Measurements from ENCODE around the gene PHKG2. TPM values are rescaled to one million over a fixed set of nuclear protein-coding genes. Genes with fewer than 3 reads are reported as not detected.

Gene PHKG2
- polyA plus RNA-seq, 4 donors, result 31.2 to 46.5 (median 35.7) TPM

DNA sequence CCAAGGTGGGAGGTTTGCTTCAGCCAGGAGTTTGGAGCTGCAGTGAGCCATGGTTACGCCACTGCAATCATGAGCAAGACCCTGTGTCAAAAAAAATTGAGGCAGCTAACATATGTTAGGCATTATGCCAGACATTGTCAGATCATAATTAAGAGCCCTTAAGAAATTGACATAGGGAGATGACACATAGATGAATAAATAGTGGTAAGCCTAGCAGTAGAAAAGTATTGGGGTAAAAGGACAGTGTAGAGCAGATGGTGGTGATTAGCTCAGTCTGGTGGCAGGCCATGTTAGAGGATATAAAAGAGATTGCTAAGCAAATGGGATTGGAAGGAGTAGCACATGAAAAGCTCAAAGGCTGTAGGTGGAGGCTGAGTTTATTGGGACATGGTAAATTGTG, 26.6 kb upstream of the PHKG2 start:
- Histone ChIP-seq H3K9me3 (ENCODE audit: control insufficient read depth in 2 of 2, insufficient read depth in 1 of 2, low read depth in 1 of 2, low read length in 1 of 2) (no peaks in the 10 kb centered on the region), H3K27ac (ENCODE audit: low read depth in 1 of 3, low read length in 2 of 3) (no peak overlapping the region), H3K4me3 (ENCODE audit: low read depth in 1 of 3, low read length in 3 of 3) (no peak overlapping the region), H3K36me3 (ENCODE audit: control insufficient read depth in 3 of 3, insufficient read depth in 2 of 3, low read depth in 1 of 3, low read length in 3 of 3) (peaks cover 48 to 84% (median 62%) of the 10 kb centered on the region in 3 donors), H3K4me1 (ENCODE audit: control insufficient read depth in 3 of 3, insufficient read depth in 2 of 3, low read depth in 1 of 3, low read length in 2 of 3) (peaks cover 0 to 8% (median 0%) of the 10 kb centered on the region in 3 donors), H3K27me3 (ENCODE audit: control insufficient read depth in 3 of 3, insufficient read depth in 3 of 3, low read length in 3 of 3) (no peaks in the 10 kb centered on the region)
- FAIRE-seq (no peak), DNase-seq (no peak)
- WGBS, 3 donors, result 92 to 95% (median 95%) methylated on average over 1 of the region's 1 CpG

DNA sequence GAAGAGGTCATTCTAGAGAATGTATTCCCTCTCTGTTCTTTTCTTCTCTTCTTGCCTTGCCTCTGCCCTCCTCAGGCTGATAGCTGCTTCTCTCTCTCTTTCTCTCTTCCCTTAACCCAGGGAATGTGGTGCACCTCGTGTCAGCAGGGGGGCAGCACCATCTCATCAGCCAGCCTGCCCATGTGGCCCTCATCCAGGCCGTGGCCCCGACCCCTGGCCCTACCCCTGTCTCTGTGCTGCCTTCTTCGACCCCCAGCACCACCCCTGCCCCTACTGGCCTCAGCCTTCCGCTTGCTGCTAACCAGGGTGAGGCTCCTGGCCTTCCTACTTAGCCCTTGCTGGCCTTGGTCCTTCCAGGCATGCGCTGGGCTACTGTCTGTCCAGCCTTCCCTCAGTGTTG, 25.8 kb upstream of the PHKG2 start:
- FAIRE-seq (no peak), DNase-seq (no peak)
- no peak overlapping the region for H3K27ac ChIP-seq (ENCODE audit: low read depth in 1 of 3, low read length in 2 of 3)

DNA sequence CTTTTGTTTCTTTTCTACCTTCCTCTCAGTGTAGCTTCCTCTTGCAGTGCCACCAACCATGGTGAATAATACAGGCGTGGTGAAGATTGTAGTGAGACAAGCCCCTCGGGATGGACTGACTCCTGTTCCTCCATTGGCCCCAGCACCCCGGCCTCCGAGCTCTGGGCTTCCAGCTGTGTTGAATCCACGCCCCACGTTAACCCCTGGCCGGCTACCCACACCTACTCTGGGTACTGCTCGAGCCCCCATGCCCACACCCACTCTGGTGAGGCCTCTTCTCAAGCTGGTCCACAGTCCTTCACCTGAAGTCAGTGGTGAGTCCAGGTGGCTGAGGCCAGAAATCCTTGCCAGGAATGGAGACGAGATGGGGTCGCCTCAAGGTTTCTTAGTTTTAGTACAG, 25.3 kb upstream of the PHKG2 start:
- no peaks in the 10 kb centered on the region for H3K9me3 ChIP-seq (ENCODE audit: control insufficient read depth in 2 of 2, insufficient read depth in 1 of 2, low read depth in 1 of 2, low read length in 1 of 2)
- peaks cover 43 to 88% (median 57%) of the 10 kb centered on the region in 3 donors for H3K36me3 ChIP-seq (ENCODE audit: control insufficient read depth in 3 of 3, insufficient read depth in 2 of 3, low read depth in 1 of 3, low read length in 3 of 3)
- FAIRE-seq (no peak), DNase-seq (no peak)
- 88 to 95% (median 91%) methylated on average over 10 of the region's 10 CpGs for WGBS, 3 donors
- H3K27ac ChIP-seq (ENCODE audit: low read depth in 1 of 3, low read length in 2 of 3), result no peak overlapping the region
- peaks cover 0 to 8% (median 0%) of the 10 kb centered on the region in 3 donors for H3K4me1 ChIP-seq (ENCODE audit: control insufficient read depth in 3 of 3, insufficient read depth in 2 of 3, low read depth in 1 of 3, low read length in 2 of 3)
- H3K4me3 ChIP-seq (ENCODE audit: low read depth in 1 of 3, low read length in 3 of 3), result no peak overlapping the region
- H3K27me3 ChIP-seq (ENCODE audit: control insufficient read depth in 3 of 3, insufficient read depth in 3 of 3, low read length in 3 of 3), result no peaks in the 10 kb centered on the region

More for the DNA sequence above, 25.8 kb upstream of the PHKG2 start:
- H3K27me3 ChIP-seq (ENCODE audit: control insufficient read depth in 3 of 3, insufficient read depth in 3 of 3, low read length in 3 of 3), result no peaks in the 10 kb centered on the region
- peaks cover 0 to 8% (median 0%) of the 10 kb centered on the region in 3 donors for H3K4me1 ChIP-seq (ENCODE audit: control insufficient read depth in 3 of 3, insufficient read depth in 2 of 3, low read depth in 1 of 3, low read length in 2 of 3)
- no peak overlapping the region for H3K4me3 ChIP-seq (ENCODE audit: low read depth in 1 of 3, low read length in 3 of 3)
- no peaks in the 10 kb centered on the region for H3K9me3 ChIP-seq (ENCODE audit: control insufficient read depth in 2 of 2, insufficient read depth in 1 of 2, low read depth in 1 of 2, low read length in 1 of 2)
- WGBS, 3 donors, result 57 to 74% (median 63%) methylated on average over 6 of the region's 6 CpGs
- H3K36me3 ChIP-seq (ENCODE audit: control insufficient read depth in 3 of 3, insufficient read depth in 2 of 3, low read depth in 1 of 3, low read length in 3 of 3), result peaks cover 46 to 89% (median 57%) of the 10 kb centered on the region in 3 donors

DNA sequence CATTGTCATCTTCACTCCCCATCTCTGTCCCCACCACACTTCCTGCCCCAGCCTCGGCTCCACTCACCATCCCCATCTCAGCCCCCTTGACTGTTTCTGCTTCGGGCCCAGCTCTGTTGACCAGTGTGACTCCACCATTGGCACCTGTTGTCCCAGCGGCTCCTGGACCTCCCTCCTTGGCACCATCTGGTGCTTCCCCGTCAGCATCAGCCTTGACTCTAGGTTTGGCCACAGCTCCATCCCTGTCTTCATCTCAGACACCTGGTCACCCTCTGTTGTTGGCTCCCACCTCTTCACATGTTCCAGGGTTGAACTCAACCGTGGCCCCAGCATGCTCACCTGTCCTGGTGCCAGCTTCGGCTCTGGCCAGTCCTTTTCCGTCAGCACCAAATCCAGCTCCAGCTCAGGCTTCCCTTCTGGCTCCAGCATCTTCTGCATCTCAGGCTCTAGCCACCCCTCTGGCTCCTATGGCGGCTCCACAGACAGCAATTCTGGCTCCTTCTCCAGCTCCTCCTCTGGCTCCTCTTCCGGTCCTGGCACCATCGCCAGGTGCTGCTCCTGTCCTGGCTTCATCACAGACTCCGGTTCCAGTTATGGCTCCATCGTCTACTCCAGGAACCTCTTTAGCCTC, 24.4 kb upstream of the PHKG2 start:
- H3K27ac ChIP-seq (ENCODE audit: low read depth in 1 of 3, low read length in 2 of 3), result no peak overlapping the region
- H3K4me1 ChIP-seq (ENCODE audit: control insufficient read depth in 3 of 3, insufficient read depth in 2 of 3, low read depth in 1 of 3, low read length in 2 of 3), result peaks cover 0 to 11% (median 0%) of the 10 kb centered on the region in 3 donors
- H3K4me3 ChIP-seq (ENCODE audit: low read depth in 1 of 3, low read length in 3 of 3), result no peak overlapping the region
- no peaks in the 10 kb centered on the region for H3K27me3 ChIP-seq (ENCODE audit: control insufficient read depth in 3 of 3, insufficient read depth in 3 of 3, low read length in 3 of 3)
- no peaks in the 10 kb centered on the region for H3K9me3 ChIP-seq (ENCODE audit: control insufficient read depth in 2 of 2, insufficient read depth in 1 of 2, low read depth in 1 of 2, low read length in 1 of 2)
- no peak for FAIRE-seq
- peaks cover 42 to 83% (median 55%) of the 10 kb centered on the region in 3 donors for H3K36me3 ChIP-seq (ENCODE audit: control insufficient read depth in 3 of 3, insufficient read depth in 2 of 3, low read depth in 1 of 3, low read length in 3 of 3)
- 90 to 95% (median 93%) methylated on average over 12 of the region's 12 CpGs for WGBS, 3 donors
- no peak for DNase-seq

DNA sequence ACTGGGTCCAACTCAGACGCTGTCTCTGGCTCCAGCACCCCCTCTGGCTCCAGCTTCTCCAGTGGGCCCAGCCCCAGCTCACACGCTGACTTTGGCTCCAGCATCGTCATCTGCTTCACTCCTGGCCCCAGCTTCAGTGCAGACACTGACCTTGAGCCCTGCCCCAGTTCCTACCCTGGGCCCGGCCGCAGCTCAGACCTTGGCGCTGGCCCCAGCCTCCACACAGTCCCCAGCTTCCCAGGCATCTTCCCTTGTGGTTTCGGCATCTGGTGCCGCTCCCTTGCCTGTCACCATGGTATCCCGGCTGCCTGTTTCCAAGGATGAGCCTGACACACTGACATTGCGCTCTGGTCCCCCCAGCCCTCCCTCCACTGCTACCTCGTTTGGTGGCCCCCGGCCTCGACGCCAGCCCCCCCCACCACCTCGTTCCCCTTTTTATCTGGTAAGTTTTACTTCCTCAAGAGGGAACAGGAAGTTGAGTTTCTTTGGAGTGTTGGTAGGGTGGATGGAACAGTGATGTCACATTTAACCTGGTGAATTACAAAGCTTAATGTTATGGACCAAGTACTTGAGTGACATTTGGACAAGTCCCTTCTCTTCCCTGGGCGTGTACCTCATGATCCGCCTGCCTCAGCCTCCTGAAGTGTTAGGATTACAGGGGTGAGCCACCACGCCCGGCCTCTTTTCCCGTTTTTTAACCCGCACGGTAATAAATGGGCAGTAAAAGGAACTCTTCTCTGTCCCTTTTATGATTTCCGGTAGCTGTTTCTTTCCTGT, 23.4 kb upstream of the PHKG2 start:
- FAIRE-seq (no peak), DNase-seq (peak in 1 of 2 donors; percentile 51)
- 36 to 68% (median 50%) methylated on average over 23 of the region's 23 CpGs for WGBS, 3 donors
- Histone ChIP-seq H3K4me3 (ENCODE audit: low read depth in 1 of 3, low read length in 3 of 3) (no peak overlapping the region), H3K27ac (ENCODE audit: low read depth in 1 of 3, low read length in 2 of 3) (peak overlapping the region in 1 of 3 donors; percentile 81), H3K4me1 (ENCODE audit: control insufficient read depth in 3 of 3, insufficient read depth in 2 of 3, low read depth in 1 of 3, low read length in 2 of 3) (peaks cover 0 to 17% (median 0%) of the 10 kb centered on the region in 3 donors), H3K9me3 (ENCODE audit: control insufficient read depth in 2 of 2, insufficient read depth in 1 of 2, low read depth in 1 of 2, low read length in 1 of 2) (no peaks in the 10 kb centered on the region), H3K36me3 (ENCODE audit: control insufficient read depth in 3 of 3, insufficient read depth in 2 of 3, low read depth in 1 of 3, low read length in 3 of 3) (peaks cover 38 to 84% (median 55%) of the 10 kb centered on the region in 3 donors), H3K27me3 (ENCODE audit: control insufficient read depth in 3 of 3, insufficient read depth in 3 of 3, low read length in 3 of 3) (no peaks in the 10 kb centered on the region)

DNA sequence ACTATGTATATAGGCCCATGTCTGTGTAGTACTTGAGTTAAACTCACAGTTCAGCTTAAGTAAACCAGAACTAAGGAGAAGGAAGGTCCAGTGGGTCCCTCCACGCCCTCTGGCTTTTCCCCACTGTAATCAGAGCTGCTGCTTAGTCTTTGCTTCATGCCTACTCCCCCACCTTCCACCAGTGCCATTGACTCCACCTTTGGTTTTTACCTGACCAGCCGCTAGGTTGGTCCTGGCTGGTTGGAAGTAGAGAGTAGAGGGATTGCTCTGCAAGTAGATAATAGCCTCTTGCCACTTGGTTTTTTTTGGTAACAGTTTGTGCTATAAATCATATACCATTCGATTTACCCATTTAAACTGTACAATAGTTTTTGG, 22.8 kb upstream of the PHKG2 start:
- FAIRE-seq, result no peak

DNA sequence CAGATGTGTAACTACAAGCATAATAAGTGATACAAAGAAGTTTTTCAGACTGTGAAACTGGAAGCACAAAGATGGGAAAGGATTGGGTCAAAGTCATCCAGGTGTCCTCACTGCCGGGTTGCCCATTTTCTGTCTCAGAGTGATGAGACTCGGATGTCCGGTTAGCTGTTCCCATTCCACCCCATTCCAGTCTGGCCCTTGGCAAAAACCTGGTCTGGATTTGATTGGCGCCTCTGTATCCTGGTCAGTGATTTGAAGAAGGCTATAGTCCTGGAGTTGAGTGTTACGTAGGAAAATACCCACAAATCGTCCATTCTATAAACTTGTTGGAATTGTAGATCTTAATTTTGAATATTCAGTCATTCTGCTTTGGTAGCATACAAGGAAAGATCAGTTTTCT, 19.9 kb upstream of the PHKG2 start:
- H3K4me1 ChIP-seq (ENCODE audit: control insufficient read depth in 3 of 3, insufficient read depth in 2 of 3, low read depth in 1 of 3, low read length in 2 of 3), result peaks cover 0 to 19% (median 0%) of the 10 kb centered on the region in 3 donors
- DNase-seq (no peak), FAIRE-seq (no peak)
- peaks cover 17 to 74% (median 34%) of the 10 kb centered on the region in 3 donors for H3K36me3 ChIP-seq (ENCODE audit: control insufficient read depth in 3 of 3, insufficient read depth in 2 of 3, low read depth in 1 of 3, low read length in 3 of 3)
- WGBS, 3 donors, result 84 to 91% (median 90%) methylated on average over 6 of the region's 6 CpGs
- H3K27me3 ChIP-seq (ENCODE audit: control insufficient read depth in 3 of 3, insufficient read depth in 3 of 3, low read length in 3 of 3), result no peaks in the 10 kb centered on the region
- no peak overlapping the region for H3K27ac ChIP-seq (ENCODE audit: low read depth in 1 of 3, low read length in 2 of 3)
- H3K4me3 ChIP-seq (ENCODE audit: low read depth in 1 of 3, low read length in 3 of 3), result no peak overlapping the region
- H3K9me3 ChIP-seq (ENCODE audit: control insufficient read depth in 2 of 2, insufficient read depth in 1 of 2, low read depth in 1 of 2, low read length in 1 of 2), result no peaks in the 10 kb centered on the region

More for the DNA sequence above, 22.8 kb upstream of the PHKG2 start:
- Histone ChIP-seq H3K4me3 (ENCODE audit: low read depth in 1 of 3, low read length in 3 of 3) (no peak overlapping the region), H3K36me3 (ENCODE audit: control insufficient read depth in 3 of 3, insufficient read depth in 2 of 3, low read depth in 1 of 3, low read length in 3 of 3) (peaks cover 33 to 81% (median 52%) of the 10 kb centered on the region in 3 donors), H3K27me3 (ENCODE audit: control insufficient read depth in 3 of 3, insufficient read depth in 3 of 3, low read length in 3 of 3) (no peaks in the 10 kb centered on the region), H3K27ac (ENCODE audit: low read depth in 1 of 3, low read length in 2 of 3) (peak overlapping the region in 2 of 3 donors; percentile 4 to 81), H3K9me3 (ENCODE audit: control insufficient read depth in 2 of 2, insufficient read depth in 1 of 2, low read depth in 1 of 2, low read length in 1 of 2) (no peaks in the 10 kb centered on the region), H3K4me1 (ENCODE audit: control insufficient read depth in 3 of 3, insufficient read depth in 2 of 3, low read depth in 1 of 3, low read length in 2 of 3) (peaks cover 0 to 19% (median 0%) of the 10 kb centered on the region in 3 donors)
- 67 to 80% (median 72%) methylated on average over 3 of the region's 3 CpGs for WGBS, 3 donors
- DNase-seq, result no peak

DNA sequence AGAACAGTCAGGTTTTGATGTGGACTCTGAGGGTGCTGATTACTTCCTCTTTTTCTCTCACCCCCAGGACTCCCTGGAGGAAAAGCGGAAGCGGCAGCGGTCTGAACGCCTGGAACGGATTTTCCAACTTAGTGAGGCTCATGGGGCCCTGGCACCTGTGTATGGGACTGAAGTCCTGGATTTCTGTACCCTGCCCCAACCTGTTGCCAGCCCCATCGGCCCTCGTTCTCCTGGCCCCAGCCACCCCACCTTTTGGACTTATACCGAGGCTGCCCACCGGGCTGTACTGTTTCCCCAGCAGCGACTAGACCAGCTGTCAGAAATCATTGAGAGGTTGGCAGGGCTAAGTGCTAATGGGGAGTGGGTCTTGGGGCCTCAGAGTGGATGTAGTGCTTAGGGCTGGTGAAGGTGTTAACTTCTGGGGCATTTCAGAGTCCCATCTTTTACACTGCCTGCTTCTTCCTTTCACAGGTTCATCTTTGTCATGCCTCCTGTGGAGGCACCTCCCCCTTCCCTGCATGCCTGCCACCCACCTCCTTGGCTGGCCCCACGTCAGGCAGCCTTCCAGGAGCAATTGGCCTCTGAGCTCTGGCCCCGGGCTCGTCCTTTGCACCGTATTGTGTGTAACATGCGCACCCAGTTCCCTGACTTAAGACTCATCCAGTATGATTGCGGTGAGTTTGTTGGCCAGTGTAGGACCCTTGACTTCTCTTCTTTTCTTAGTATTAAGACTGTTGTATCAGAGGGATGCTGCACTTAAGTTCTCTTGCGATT, 19.1 kb upstream of the PHKG2 start:
- 27 to 66% (median 50%) methylated on average over 17 of the region's 17 CpGs for WGBS, 3 donors
- H3K4me3 ChIP-seq (ENCODE audit: low read depth in 1 of 3, low read length in 3 of 3), result no peak overlapping the region
- peaks cover 21 to 74% (median 33%) of the 10 kb centered on the region in 3 donors for H3K36me3 ChIP-seq (ENCODE audit: control insufficient read depth in 3 of 3, insufficient read depth in 2 of 3, low read depth in 1 of 3, low read length in 3 of 3)
- DNase-seq, result peak; percentile 83 to 90
- peak overlapping the region; percentile 31 to 53 (median 47) for H3K27ac ChIP-seq (ENCODE audit: low read depth in 1 of 3, low read length in 2 of 3)
- no peaks in the 10 kb centered on the region for H3K27me3 ChIP-seq (ENCODE audit: control insufficient read depth in 3 of 3, insufficient read depth in 3 of 3, low read length in 3 of 3)
- FAIRE-seq, result no peak
- H3K9me3 ChIP-seq (ENCODE audit: control insufficient read depth in 2 of 2, insufficient read depth in 1 of 2, low read depth in 1 of 2, low read length in 1 of 2), result no peaks in the 10 kb centered on the region
- peaks cover 0 to 19% (median 0%) of the 10 kb centered on the region in 3 donors for H3K4me1 ChIP-seq (ENCODE audit: control insufficient read depth in 3 of 3, insufficient read depth in 2 of 3, low read depth in 1 of 3, low read length in 2 of 3)
